Right renal cortex interstitium (tissue), 3 donors: ENCODE measurements around the gene RBM19. TPM values are rescaled to one million over a fixed set of nuclear protein-coding genes. Genes with fewer than 3 reads are reported as not detected.

Source experiments
- DNase-seq, 3 donors: peaks; one replicate each; pipeline ENCODE4 v3.0.0-alpha.2; 2013; ENCODE audit warnings: low read depth in 3 of 3, low spot score in 2 of 3
- polyA plus RNA-seq, 3 donors: library from polyadenylated mRNA; unstranded; fragments of 120-200 nt; gene quantifications; one replicate each; pipeline ENCODE4 v1.2.1, GENCODE V29; 2013; ENCODE audit not compliant: insufficient read length in 3 of 3

The RBM19 gene
- polyA plus RNA-seq, 3 donors = 24.5 to 26.9 (median 25.1) TPM

DNA sequence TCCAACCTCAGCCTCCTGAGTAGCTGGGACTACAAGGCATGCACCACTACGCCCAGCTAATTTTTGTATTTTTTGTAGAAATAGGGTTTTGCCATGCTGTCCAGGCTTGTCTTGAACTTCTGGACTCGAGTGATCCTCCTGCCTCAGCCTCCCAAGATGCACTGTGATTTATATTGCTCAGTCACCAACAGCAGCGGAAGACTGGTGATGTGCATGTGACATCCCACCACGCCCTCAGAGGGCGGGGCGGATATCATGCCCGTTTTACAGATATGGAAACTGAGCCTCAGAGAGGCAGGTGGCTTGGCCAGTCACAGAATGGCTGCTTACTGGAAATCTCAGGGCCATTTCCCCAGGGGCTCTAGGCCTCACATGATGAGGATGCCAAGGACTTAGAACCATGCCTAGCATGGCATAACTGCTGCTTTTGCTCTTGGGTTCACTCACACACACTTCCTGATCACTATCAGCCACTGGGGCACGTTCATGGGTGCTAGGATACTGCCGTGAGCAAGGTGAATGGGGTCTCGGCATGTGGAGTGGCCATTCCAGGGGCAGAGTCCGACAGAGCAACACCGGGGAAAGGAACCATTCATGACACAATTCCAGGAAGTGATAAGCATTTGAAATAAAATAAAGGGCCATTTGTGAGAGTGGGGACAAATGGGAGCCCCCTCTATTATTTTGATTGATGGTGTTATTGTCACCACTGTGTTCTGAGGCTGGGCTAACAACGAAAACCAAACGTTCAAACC lies 31.9 kb downstream of the RBM19 start:
- no peak for DNase-seq

DNA sequence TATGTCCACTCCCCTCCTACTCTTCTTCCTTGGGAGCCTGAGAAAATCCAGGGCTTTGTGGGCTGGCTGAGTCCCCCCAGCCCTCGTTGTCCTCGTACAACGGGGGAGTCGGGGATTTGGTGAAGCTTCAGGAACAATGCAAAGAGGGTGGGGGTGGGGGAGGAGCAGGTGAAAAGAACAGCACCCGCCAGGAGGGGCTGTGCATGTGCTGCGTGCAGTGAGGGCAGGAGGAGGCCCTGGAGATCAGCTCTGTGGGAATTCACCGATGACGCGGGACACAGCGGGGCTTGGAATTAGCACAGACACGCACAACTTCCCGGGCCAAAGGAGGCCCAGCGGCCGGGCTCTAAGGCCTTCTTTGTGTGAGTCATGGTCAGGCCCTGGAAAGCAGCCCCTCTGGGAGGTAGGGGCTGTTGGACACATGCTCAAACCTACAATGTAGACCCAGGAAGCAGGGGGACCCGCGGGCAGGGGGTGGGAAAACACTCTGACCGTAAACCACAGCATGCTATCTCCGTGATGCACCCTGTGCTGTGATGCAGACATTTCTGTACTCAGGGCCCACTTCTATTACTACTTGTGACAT lies 32.8 kb downstream of the RBM19 start:
- DNase-seq = no peak

DNA sequence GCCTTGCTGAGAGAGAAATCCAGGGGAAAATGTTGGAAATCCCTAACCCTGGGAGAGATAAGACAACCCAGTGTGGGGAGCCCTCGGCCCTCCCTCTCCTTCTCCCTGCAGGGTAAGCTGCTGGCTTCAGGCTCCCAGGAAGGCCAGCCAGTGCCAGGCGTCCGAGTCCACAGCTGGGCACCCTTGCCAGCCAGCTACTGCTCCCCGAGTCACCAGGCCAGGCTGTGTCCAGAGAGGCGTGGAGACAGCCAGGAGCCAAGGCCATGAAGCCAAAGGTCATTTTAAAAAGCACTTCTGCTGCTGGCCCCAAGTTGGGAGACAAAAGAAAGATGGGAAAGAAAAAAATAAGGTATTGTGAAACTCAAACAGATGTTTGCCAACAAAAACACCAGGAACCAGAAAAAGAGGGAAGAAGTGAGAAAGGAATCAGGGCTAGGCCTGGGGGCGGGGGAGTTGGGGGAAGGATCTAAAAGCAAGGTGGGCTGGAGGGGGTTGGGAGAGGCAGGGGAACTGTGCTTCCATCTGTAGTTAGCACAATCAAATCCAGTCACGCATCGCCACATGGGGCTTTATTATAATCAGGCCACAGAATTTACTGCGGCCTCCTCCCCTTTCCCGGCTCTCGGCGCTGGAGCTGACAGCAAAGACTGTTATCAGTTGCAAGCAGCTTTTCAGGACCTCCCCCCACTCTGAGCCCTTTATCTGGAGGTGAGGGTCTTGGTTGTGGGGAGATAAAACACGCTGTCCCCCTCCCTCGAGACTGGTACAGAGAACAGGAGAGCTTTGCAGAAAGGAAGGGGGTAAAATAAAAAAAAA lies 33.5 kb downstream of the RBM19 start:
- peak in 1 of 3 donors; percentile 19 for DNase-seq

DNA sequence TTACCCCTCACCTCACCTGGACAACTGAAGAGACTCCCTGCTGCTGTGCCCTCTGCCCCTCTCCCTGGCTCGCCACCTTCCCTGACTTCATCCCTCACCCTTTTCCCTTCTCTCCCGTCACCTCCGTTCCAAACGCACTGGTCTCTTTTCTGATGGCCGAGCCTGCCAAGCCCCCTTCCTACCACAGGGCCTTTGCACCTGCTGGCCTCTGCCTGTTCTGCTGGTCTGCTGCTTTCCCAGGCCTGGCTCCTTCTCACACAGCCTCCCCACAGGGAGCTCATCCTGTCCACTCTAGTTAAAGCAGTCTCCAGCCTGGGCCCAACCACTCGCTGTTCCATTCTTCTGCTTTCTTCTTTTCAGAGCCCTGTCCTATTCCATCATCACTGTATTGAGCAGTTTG lies 34.6 kb downstream of the RBM19 start:
- no peak for DNase-seq

DNA sequence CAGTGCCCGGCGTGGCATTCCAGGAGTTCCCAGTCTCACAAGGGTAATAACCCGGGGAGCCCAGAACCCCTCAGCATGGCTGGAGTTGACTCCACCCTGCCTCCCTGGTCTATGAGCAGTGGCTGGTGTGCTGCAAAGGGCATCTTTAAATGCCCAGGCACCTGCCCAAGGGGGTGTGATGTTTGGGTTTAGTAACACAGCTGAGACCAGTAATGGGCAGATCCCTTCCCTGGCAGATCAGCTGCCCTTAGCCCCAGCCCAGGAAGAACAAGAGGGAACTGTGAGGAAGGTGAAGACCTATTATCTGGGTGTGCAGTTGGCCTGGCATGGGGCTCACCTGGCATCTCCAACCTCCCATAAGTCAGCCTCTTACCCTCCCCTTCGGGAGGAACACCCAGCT lies 35.9 kb downstream of the RBM19 start:
- no peak for DNase-seq

DNA sequence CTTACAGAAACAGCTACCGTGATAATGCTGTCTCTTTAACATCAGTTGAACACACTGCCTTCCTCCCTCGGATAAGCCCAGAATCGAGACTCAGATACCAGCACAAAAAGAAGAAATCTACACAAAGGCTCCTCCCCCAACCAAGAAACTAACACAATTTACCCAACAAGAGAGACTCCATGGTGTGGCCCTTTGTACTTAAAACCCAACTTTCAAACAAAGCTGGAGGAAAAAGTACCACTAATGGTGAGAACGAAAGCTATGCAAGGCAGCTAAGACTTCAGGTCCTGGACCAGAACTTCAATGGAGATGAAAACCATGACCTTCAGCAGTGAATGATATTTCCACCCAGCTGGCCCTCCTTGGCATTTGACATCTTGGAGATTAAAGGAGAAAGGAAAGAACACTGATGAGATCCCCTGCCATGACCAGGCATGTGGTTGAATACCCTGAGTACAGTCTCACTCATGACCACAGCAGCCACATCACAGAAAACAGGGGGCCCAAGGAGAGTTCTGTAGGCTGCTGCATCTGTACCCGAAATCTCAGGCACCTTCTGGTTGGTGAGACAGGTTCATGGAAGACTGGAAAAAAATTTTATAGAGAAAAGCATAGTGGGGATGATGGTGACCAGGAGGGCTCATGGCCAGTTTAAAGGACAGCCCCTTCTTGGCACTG lies 36.7 kb downstream of the RBM19 start:
- no peak for DNase-seq

DNA sequence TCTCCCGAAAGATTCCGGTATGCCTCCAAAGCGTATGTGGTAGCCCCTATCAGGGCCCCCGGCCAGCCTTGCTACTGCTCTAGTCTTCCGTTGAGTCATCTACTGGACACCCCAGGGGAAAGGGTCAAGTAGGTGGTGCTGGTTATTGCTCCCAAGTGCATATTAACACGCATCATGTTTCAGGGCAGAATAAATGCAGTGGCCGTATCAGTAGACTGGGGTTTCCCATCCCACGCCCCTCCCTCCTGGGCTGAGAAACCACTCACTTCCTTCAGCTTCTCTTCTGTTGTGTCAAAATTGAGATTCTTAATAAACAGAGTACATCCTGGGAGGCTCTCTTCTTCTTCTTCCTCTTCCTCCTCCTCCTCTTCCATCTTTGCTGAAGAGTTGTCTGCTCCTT lies 39.3 kb downstream of the RBM19 start:
- no peak for DNase-seq

DNA sequence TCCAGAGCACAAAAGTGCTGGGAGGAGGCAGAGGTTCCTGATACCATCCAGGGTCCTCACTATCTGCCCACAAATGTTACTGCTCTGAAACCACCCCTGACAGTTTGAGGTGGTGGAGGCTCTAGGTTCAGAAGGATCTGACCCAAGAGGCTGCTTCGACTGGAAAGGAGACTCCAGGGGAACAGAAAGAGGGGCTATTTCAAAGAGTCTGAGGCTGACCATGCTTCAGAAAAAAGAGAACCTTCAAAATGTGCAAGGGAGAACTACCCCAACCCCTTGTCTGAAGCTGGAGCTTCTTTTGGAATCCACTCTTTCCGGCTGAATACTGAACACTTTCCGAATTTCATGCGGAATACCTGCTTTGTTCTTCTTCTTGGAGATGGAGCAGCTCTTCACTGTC lies 41.8 kb downstream of the RBM19 start:
- no peak for DNase-seq

DNA sequence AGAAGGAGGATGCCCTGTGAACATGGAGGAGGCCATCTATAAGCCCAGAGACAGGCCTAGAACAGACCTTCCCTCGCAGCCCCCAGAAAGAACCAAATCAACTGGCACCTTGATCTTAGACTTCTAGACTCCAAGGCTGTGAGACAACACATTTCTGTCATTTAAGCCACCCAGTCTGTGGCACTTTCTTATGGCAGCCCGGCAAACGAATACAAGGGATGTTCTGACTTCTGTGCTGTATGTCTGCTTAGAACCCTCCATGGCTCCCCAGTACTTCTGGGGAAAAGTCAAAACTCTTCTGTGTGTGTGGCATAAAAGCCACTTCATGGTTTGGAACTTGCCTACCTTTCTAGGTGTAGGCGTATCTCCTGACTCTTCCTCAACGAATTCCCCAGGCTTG lies 42.9 kb downstream of the RBM19 start:
- no peak for DNase-seq

DNA sequence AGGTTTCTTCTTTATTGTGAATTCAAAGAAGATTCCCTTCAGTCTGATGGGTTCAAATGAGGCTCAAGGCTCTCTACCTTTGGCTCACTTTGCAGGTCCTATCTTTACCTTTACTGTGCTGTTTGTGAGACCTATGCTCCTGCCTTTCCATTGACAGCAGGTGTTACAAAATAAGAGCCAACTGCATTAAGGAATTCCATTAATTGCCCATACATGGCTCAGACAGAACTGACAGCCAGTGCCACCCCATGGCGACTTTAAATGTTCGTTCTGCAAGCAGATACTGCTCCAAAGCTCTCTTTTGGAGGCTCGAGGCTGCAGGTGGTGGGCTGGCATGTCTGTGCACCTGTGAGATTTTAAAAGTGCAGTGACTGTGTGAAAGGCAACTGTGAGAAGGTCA lies 44.7 kb downstream of the RBM19 start:
- DNase-seq = no peak

DNA sequence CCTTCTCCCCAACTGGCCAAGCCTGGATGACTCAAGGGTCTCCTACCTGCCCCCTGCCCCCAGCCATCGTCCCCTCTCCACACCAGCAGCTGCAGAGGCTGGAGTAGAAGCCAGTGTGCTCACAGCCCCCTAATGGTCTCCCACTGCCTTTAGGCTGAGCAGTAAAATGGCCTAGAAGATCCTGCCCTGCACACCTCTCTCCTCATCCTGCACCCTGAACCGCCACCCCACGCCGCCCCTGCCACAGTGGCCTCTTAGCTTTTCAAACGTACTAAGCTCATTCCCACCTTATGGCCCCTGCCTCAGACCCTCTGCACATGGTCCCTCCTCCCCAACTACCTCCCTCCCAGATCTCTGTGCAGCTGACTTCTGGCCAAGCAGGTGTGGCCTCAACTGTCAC lies 46.3 kb downstream of the RBM19 start:
- DNase-seq = no peak

DNA sequence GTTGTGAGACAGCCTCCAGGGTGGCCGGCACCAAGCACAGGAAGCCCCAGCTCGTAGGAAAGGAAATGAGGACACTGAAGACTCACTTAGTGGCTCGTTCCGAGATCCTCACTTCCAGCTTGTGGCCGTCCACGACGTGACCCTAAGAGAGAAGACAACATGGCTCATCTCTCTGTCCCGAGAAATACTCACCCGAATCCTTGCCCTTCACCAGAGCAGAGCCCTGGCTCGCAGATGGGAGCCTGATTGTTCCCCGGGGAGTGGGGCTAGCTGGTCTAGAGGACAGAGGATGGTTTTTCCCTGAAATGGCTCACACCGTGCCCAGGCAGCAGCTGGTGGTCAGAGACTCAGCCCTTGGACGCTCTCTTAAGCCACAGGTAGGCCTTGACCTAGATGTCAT lies 47.8 kb downstream of the RBM19 start:
- no peak for DNase-seq

DNA sequence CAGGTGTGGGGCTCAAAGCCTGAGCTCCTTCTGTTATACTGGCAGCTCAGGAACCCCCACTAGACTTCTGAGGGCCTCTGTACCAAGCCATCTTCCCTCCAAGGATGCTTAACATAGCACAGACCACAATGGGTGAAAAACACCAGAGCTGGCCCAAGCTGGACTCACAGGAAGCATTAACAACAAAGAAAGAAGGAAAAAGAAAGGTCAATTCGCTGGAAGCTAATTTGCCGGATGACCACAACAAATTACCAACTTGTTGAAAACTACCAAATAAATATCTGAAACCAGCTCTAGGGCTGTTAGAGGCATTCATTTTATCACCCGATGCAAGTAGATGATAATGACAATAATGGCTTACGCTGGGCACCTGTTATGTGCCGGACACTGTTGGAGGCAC lies 48.7 kb downstream of the RBM19 start:
- no peak for DNase-seq

DNA sequence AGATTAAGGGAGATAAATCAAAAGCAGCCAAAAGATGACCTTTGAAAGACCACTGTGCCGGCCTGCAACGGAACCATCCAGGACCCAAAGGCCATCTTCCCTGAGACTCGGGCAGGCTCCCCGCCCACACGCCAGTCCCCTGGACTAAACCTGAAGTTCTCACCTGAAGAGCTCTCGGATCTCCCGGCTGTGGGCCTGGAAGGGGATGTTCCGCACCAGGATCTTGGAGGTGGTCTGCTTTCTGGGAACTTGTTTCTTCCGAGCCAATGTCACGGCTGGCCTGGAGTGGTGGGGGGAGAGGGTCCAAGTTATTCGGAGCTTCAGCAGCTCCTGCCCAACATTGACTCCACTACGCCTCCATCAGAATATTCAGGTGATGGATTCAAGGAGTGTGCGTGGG lies 51.3 kb downstream of the RBM19 start:
- no peak for DNase-seq

DNA sequence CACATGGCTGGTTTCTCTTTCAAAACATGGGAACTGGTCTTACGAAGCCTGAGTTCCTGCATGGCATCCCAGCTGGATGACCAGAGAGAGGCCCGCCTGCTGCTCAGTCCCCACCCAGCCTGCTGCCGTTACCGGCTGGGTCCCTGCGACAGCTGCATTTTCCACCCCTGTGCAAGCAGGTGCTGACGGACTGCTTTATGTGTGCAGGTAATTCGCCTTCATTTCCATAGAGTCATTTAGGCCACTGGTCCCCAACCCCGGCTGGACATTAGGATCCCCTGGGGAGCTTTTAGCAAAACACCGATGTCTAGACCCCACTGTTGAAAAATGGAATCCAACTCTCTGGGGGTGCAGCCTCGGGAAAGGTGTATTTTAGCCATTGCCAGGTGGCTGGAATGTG lies 51.9 kb downstream of the RBM19 start:
- no peak for DNase-seq

DNA sequence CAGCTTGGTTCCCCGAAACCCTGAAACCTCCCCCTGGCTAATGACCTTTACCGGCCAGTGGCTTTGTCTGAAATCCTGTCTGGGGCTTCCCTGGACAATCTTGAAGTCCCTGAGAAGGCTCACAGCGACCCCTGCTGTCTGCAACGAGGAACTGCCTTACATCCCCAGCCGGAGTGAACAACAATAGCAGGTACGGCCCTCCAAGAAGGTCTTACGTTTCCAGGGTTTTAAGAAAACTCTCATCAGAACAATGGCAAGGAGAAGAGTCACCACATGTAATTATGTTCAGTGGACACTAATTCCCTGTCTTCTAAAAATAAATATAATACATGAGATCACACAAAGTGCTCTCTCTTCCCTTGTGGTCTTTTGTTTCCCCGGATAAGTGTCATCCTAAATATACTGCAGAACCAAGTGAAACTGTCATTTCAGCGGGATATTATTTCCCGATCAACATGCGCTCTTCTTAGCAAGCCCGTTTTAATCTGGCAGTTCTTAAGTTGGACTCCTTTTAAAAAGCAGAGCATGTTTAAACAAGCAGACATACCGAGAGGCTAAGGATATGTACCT lies 53.3 kb downstream of the RBM19 start:
- DNase-seq = peak in 1 of 3 donors; percentile 60

DNA sequence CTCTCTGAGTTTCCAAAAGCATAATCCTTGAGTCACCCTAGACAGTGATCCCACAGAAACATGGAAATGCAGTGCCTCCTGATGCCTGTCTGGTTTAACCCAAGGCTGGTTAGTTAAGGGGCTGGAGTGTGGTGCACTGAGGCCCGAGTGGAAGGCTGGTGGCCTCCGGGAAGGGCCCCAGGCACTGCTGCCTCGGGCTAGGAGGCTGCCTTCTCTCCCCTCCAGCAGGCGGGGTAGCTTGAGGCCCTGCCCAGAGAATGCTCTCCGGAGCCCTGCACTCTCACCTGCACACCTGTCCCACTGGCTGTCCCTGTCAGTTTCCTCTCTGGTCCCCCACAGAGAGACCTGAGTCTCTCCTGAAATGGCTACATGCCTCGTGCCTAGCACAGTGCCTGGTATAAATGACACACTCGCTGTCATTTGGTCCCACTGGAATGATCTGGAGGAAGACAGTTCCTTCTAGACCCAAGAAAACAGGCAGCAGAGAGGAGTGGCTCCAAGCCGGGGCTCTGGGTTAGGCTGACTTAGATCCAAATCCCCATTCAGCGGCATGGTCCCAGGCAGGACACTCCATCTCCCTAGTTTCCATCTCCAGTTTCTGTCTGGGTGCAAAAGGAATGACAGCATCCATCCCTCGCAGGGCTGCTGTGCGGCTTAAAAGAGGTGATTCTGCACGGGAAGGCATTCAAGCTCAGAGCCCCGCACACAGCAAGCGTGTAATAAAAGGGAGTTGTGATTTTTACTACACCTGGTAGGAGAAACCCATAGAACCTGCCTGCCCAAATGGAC lies 54.0 kb downstream of the RBM19 start:
- DNase-seq = no peak

DNA sequence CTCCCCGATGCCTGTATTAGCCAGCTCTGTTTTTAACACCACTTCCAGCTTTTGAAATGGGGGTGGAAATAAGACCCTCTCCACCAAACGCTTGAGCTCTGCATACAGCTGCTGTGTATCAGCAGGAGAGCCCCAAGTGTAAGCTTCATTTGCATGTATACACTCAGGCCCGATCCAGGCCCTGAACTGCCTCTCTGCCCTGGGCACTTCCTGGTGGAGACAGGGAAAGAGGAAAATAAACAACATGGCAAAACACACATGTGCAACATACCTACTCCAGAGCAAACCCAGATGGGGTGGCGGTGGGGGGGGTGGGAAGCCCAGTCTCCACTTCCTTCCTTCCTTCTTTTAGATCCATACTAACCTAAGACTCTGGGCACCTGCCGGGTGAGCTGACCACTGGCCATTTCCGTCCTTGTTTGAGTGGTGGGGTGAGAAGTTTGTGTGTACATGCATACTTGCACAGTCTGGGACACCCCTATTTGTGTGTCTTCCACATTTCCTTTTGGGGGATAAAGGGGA lies 55.3 kb downstream of the RBM19 start:
- DNase-seq = no peak

DNA sequence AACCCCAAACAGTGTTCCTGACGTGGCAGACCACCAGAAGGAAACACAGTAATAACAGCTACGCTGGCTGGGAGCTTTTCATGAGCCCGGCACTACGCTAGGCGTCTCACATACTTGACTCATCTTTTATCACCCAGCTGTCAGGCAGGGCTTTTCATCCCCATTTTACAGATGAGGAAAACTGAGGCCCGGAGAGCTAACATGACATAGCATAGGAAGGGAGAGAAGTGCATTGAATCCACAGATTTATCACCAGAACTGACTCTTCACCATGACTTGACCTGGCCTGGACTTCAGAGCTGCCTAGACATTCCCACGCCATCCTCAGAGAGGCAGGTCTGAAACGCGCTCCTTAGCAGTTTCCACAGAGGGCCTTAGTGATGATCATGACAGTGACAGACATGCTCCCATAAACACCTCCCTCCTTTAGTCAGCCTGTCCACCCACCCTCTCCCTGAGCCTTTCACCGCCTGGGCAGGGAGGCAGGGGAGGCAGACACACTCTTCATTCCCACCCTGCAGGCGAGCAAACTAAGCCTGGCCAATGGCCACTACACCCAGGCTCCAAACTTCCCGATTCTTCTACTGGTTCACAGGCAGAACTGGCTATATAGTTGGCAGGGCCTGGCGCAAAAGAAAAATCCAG lies 56.2 kb downstream of the RBM19 start:
- DNase-seq = no peak
